ENCODE measurements around the gene RPL32. TPM values are rescaled to one million over a fixed set of nuclear protein-coding genes. Genes with fewer than 3 reads are reported as not detected.

The RPL32 gene
- total RNA-seq, 4 donors from 2014 or later = 784 to 1,554 (median 1,100) TPM

DNA sequence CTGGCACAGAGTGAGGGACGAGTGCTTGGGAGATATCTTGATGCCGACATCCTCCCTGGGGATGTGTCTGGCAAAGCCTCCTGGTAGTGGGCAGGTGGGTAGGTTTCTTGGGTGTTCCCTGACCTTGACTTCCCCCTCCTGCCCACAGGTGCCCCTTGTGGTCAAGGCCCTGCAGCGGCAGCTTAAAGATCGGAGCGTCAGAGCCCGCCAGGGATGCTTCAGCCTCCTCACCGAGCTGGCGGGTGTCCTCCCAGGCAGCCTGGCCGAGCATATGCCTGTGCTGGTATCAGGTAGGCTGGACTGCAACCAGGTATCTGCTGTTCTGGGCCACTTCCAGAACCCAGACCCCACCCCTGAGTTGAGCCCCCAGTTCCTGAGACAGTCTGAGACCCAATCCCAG, 25.6 kb downstream of the RPL32 start:
- Histone ChIP-seq H3K27ac (replicated peaks in 1 of 4) (no peak overlapping the region), H3K9me3 (no peaks in the 10 kb centered on the region), H3K27me3 (no peaks in the 10 kb centered on the region), H3K4me1 (peaks cover 5 to 9% (median 6%) of the 10 kb centered on the region in 4 donors), H3K4me3 (no peak overlapping the region), H3K36me3 (peaks cover 32 to 80% (median 77%) of the 10 kb centered on the region in 4 donors)
- TF ChIP-seq POLR2A (IDR thresholded peaks at IDR 0.05; ENCODE audit: low read depth) = no peak
- intact Hi-C loops (cut with DNase I) = no loop called here
- no peak for DNase-seq (ENCODE audit: extremely low spot score)
- WGBS = no CpG with 5 or more reads among the region's 9 CpGs

DNA sequence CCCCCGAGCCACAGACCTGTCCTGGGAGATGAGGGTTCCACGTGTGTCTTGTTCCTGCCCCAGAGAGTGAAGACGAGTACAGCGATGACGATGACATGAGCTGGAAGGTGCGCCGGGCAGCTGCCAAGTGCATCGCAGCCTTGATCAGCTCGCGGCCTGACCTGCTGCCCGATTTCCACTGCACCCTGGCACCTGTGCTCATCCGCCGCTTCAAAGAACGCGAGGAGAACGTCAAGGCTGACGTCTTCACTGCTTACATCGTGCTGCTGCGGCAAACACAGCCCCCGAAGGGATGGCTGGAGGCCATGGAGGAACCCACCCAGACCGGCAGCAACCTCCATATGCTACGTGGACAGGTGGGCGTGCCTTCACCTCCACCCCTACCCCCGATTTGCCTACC, 26.3 kb downstream of the RPL32 start:
- intact Hi-C loops (cut with DNase I) = no loop called here
- no peak for DNase-seq (ENCODE audit: extremely low spot score)
- Histone ChIP-seq H3K36me3 (peaks cover 27 to 74% (median 70%) of the 10 kb centered on the region in 4 donors), H3K27ac (replicated peaks in 1 of 4) (no peak overlapping the region), H3K27me3 (no peaks in the 10 kb centered on the region), H3K9me3 (no peaks in the 10 kb centered on the region), H3K4me3 (no peak overlapping the region), H3K4me1 (peaks cover 9 to 13% (median 10%) of the 10 kb centered on the region in 4 donors)
- whole genome bisulfite sequencing = 90% methylated on average over 16 of the region's 24 CpGs
- TF ChIP-seq POLR2A (IDR thresholded peaks at IDR 0.05; ENCODE audit: low read depth) (no peak), EP300 (IDR thresholded peaks at IDR 0.05) (no peak), POLR2AphosphoS5 (IDR thresholded peaks at IDR 0.05) (no peak)
- TF ChIP-seq, protein P1, sequence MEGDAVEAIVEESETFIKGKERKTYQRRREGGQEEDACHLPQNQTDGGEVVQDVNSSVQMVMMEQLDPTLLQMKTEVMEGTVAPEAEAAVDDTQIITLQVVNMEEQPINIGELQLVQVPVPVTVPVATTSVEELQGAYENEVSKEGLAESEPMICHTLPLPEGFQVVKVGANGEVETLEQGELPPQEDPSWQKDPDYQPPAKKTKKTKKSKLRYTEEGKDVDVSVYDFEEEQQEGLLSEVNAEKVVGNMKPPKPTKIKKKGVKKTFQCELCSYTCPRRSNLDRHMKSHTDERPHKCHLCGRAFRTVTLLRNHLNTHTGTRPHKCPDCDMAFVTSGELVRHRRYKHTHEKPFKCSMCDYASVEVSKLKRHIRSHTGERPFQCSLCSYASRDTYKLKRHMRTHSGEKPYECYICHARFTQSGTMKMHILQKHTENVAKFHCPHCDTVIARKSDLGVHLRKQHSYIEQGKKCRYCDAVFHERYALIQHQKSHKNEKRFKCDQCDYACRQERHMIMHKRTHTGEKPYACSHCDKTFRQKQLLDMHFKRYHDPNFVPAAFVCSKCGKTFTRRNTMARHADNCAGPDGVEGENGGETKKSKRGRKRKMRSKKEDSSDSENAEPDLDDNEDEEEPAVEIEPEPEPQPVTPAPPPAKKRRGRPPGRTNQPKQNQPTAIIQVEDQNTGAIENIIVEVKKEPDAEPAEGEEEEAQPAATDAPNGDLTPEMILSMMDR (IDR thresholded peaks at IDR 0.05) = no peak

DNA sequence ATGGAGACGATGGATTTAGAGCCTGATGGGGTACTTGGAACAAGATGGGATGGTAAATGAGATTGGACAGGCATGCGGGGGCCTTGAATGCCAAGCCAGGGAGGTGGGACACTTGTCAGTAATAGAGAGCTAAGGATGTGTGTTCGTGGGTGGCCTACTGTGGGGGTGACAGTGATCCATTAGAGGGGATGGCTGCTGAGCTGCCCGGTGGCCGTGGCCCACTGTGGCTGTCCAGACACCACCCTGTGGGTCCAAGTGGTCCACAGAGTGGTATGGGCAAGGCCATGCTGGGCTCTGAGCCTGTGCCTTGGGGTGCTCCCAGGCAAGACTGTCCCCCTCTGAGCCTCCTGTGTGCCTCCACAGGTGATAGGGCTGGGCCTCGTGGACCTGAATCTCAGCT, 27.4 kb downstream of the RPL32 start:
- peaks cover 15 to 23% (median 21%) of the 10 kb centered on the region in 4 donors for H3K4me1 ChIP-seq
- WGBS = 86% methylated on average over 4 of the region's 6 CpGs
- no peak overlapping the region for H3K27ac ChIP-seq (replicated peaks in 1 of 4)
- H3K4me3 ChIP-seq = no peak overlapping the region
- TF ChIP-seq EP300 (IDR thresholded peaks at IDR 0.05) = no peak
- no peak for TF ChIP-seq POLR2AphosphoS5 (IDR thresholded peaks at IDR 0.05)
- TF ChIP-seq POLR2A (IDR thresholded peaks at IDR 0.05; ENCODE audit: low read depth) = no peak
- TF ChIP-seq, protein P1 (IDR thresholded peaks at IDR 0.05) = no peak
- H3K36me3 ChIP-seq = peaks cover 27 to 63% (median 59%) of the 10 kb centered on the region in 4 donors
- no peak for DNase-seq (ENCODE audit: extremely low spot score)
- no peaks in the 10 kb centered on the region for H3K9me3 ChIP-seq
- H3K27me3 ChIP-seq = no peaks in the 10 kb centered on the region
- intact Hi-C loops (cut with DNase I) = no loop called here

DNA sequence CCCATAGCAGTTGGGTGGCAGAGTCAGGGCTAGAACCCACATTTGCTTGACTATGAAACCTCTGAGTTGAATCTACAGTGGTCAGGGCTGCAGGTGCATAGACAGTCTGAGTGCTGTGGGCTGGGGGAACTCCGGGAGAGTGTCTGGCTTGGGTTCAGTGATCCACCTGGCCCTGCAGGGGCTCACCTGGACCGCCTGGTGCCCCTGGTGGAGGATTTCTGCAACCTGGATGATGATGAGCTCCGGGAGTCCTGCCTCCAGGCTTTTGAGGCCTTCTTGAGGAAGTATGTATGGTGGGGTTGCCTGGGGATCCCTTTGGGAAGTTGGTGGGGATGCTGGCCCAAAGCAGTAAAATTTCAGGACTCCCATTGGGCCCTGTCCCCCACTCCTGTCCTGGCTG, 28.6 kb downstream of the RPL32 start:
- TF ChIP-seq POLR2AphosphoS5 (IDR thresholded peaks at IDR 0.05) = no peak
- no peak for TF ChIP-seq POLR2A (IDR thresholded peaks at IDR 0.05; ENCODE audit: low read depth)
- TF ChIP-seq, protein P1 (IDR thresholded peaks at IDR 0.05) = no peak
- TF ChIP-seq EP300 (IDR thresholded peaks at IDR 0.05) = no peak
- no peak for DNase-seq (ENCODE audit: extremely low spot score)
- Histone ChIP-seq H3K9me3 (no peaks in the 10 kb centered on the region), H3K4me1 (peaks cover 15 to 31% (median 22%) of the 10 kb centered on the region in 4 donors), H3K27me3 (no peaks in the 10 kb centered on the region), H3K27ac (replicated peaks in 1 of 4) (no peak overlapping the region), H3K4me3 (no peak overlapping the region), H3K36me3 (peaks cover 26 to 56% (median 55%) of the 10 kb centered on the region in 4 donors)
- WGBS = 83% methylated on average over 3 of the region's 3 CpGs
- intact Hi-C loops (cut with DNase I) = no loop called here

DNA sequence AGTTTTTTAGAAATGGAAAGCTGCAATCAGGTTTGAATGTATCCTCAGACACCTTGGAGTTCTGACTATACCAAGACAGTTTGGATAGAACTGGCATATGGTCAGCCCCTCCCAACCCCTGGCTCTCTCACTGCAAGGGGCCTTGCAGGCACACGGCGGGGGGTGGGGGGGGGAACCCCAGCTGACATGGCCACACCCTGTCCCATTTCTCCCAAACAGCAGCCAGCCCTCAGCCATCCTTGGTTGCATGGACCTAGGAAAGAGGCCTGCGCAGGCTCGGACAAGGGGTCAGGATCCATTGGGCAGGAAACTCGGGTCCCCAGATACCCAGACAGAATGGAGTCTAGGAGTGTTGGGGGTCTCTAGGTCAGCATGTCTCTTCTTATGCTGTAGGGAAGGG, 30.4 kb downstream of the RPL32 start:
- peak overlapping the region in 3 of 4 donors; percentile 60 to 81 (median 62) for H3K4me3 ChIP-seq
- no peaks in the 10 kb centered on the region for H3K9me3 ChIP-seq
- no peak for DNase-seq (ENCODE audit: extremely low spot score)
- intact Hi-C loops (cut with DNase I) = no loop called here
- peak overlapping the region; percentile 76 to 89 (median 81) for H3K27ac ChIP-seq (replicated peaks in 1 of 4)
- TF ChIP-seq POLR2A (IDR thresholded peaks at IDR 0.05; ENCODE audit: low read depth) = no peak
- no peak for TF ChIP-seq EP300 (IDR thresholded peaks at IDR 0.05)
- TF ChIP-seq POLR2AphosphoS5 (IDR thresholded peaks at IDR 0.05) = no peak
- TF ChIP-seq, protein P1 (IDR thresholded peaks at IDR 0.05) = no peak
- H3K36me3 ChIP-seq = peaks cover 10 to 55% (median 55%) of the 10 kb centered on the region in 4 donors
- no peaks in the 10 kb centered on the region for H3K27me3 ChIP-seq
- 89% methylated on average over 3 of the region's 5 CpGs for WGBS
- H3K4me1 ChIP-seq = peaks cover 15 to 32% (median 22%) of the 10 kb centered on the region in 4 donors

All from esophagus muscularis mucosa (tissue), 4 donors.